WTC11 (cell line): ENCODE measurements around the gene IFI16. TPM values are rescaled to one million over a fixed set of nuclear protein-coding genes. Genes with fewer than 3 reads are reported as not detected.
"Not testable (repeated sequence)": the region's sequence is repeated elsewhere in the genome, so short reads cannot be mapped to it uniquely, and the experiment has no call there.

Experiments
- ATAC-seq: fragments of 200-7000 bp; cut with Tn5 transposase; 2 replicates; pipeline ENCODE4 v1.10.0; 2021; ENCODE audit warnings: mild to moderate bottlenecking, moderate library complexity
- CTCF ChIA-PET: fragments of 300-600 bp; sonication (Branson Sonifier 250); formaldehyde crosslinking; loops from one replicate; lab custom pipeline; 2021; ENCODE audit warnings: antibody characterized with exemption; lab: Charles Lee
- POLR2A ChIA-PET: fragments of 350-600 bp; sonication (Branson Sonifier 250); formaldehyde crosslinking; loops from one replicate; lab custom pipeline; 2021; ENCODE audit warnings: antibody characterized with exemption; lab: Charles Lee
- DNase-seq: peaks from one replicate; pipeline ENCODE4 v3.0.0; 2021; ENCODE audit warnings: low spot score
- H3K27ac Mint-ChIP-seq: 2 replicates; pipeline ENCODE4 v1.8.0; 2021; ENCODE audit warnings: mixed read lengths
- H3K27me3 Mint-ChIP-seq: 2 replicates; pipeline ENCODE4 v1.8.0; 2021; ENCODE audit warnings: low read depth, mild to moderate bottlenecking, moderate library complexity, mixed read lengths
- H3K36me3 Mint-ChIP-seq: 2 replicates; pipeline ENCODE4 v1.8.0; 2021; ENCODE audit warnings: mixed read lengths
- H3K4me1 Mint-ChIP-seq: 2 replicates; pipeline ENCODE4 v1.8.0; 2022; ENCODE audit warnings: mixed read lengths
- H3K4me3 Mint-ChIP-seq: 2 replicates; pipeline ENCODE4 v1.8.0; 2021; ENCODE audit warnings: mild to moderate bottlenecking, moderate library complexity, mixed read lengths
- H3K9me3 Mint-ChIP-seq: 2 replicates; pipeline ENCODE4 v1.8.0; 2021; ENCODE audit warnings: mixed read lengths
- FOXJ3 ChIP-seq: sonication (generic); formaldehyde crosslinking; IDR thresholded peaks from 2 replicates; pipeline ENCODE4 v1.9.0; 2021; ENCODE audit warnings: missing genetic modification reagents, mild to moderate bottlenecking, borderline replicate concordance
- FOXK1 ChIP-seq: sonication (generic); formaldehyde crosslinking; IDR thresholded peaks from 2 replicates; pipeline ENCODE4 v1.8.0; 2022; ENCODE audit warnings: mild to moderate bottlenecking, moderate library complexity, missing genetic modification reagents
- GTF2I ChIP-seq: fragments of 250-450 bp; sonication (Bioruptor Pico); conservative IDR thresholded peaks from 2 replicates; pipeline ENCODE4 v1.4.0; 2021; ENCODE audit warnings: mild to moderate bottlenecking
- HMGA2 ChIP-seq: fragments of 250-450 bp; sonication (Bioruptor Pico); IDR thresholded peaks from 2 replicates; pipeline ENCODE4 v1.4.0; 2021; ENCODE audit warnings: mild to moderate bottlenecking, moderate library complexity
- IRF2 ChIP-seq: sonication (generic); formaldehyde crosslinking; IDR thresholded peaks from 2 replicates; pipeline ENCODE4 v1.8.0; 2022; ENCODE audit warnings: low read depth, missing genetic modification reagents, borderline replicate concordance
- JAZF1 ChIP-seq: fragments of 250-450 bp; sonication (Bioruptor Pico); IDR thresholded peaks from 2 replicates; pipeline ENCODE4 v1.9.0; 2021; ENCODE audit warnings: moderate library complexity, mild to moderate bottlenecking, inconsistent platforms
- NR1H2 ChIP-seq: sonication (generic); formaldehyde crosslinking; IDR thresholded peaks from 2 replicates; pipeline ENCODE4 v1.9.0; 2021; ENCODE audit warnings: mild to moderate bottlenecking, moderate library complexity, missing genetic modification reagents
- RELA ChIP-seq: sonication (generic); formaldehyde crosslinking; IDR thresholded peaks from 2 replicates; pipeline ENCODE4 v1.8.1; 2022; ENCODE audit warnings: missing genetic modification reagents, mild to moderate bottlenecking, borderline replicate concordance
- TP53 ChIP-seq: sonication (generic); formaldehyde crosslinking; IDR thresholded peaks from 2 replicates; pipeline ENCODE4 v1.8.1; 2023; ENCODE audit warnings: mild to moderate bottlenecking, missing genetic modification reagents
- ZNF232 ChIP-seq: sonication (generic); formaldehyde crosslinking; IDR thresholded peaks from 2 replicates; pipeline ENCODE4 v1.8.0; 2022; ENCODE audit warnings: mild to moderate bottlenecking, missing genetic modification reagents
- ZNF317 ChIP-seq: sonication (generic); formaldehyde crosslinking; IDR thresholded peaks from 2 replicates; pipeline ENCODE4 v1.8.1; 2023; ENCODE audit warnings: low read depth, mild to moderate bottlenecking, moderate library complexity, missing genetic modification reagents, borderline replicate concordance
- total RNA-seq: library from RNA; stranded (reverse); gene quantifications from 3 replicates; pipeline ENCODE4 v1.2.3, GENCODE V29; 2021
- TF ChIP-seq, protein P1 (sequence below): fragments of 200-600 bp; IDR thresholded peaks from 2 replicates; pipeline ENCODE4 v1.8.0; 2022; ENCODE audit warnings: antibody characterized with exemption
- TF ChIP-seq, protein P2 (sequence below): sonication (generic); formaldehyde crosslinking; IDR thresholded peaks from 2 replicates; pipeline ENCODE4 v1.8.1; 2022; ENCODE audit warnings: low read depth, mild to moderate bottlenecking, moderate library complexity, missing genetic modification reagents, borderline replicate concordance
- TF ChIP-seq, protein P3 (sequence below): sonication (generic); formaldehyde crosslinking; IDR thresholded peaks from 2 replicates; pipeline ENCODE4 v1.8.0; 2022; ENCODE audit warnings: mild to moderate bottlenecking, missing genetic modification reagents
- TF ChIP-seq, protein P4 (sequence below): fragments of 250-450 bp; sonication (Bioruptor Pico); conservative IDR thresholded peaks from 2 replicates; pipeline ENCODE4 v1.9.0; 2021; ENCODE audit warnings: mild to moderate bottlenecking
- TF ChIP-seq, protein P5 (sequence below): sonication (generic); formaldehyde crosslinking; IDR thresholded peaks from 2 replicates; pipeline ENCODE4 v1.8.0; 2022; ENCODE audit warnings: mild to moderate bottlenecking, missing genetic modification reagents

IFI16 gene
- total RNA-seq, 1 experiment from 2014 or later: 3.2 TPM

DNA sequence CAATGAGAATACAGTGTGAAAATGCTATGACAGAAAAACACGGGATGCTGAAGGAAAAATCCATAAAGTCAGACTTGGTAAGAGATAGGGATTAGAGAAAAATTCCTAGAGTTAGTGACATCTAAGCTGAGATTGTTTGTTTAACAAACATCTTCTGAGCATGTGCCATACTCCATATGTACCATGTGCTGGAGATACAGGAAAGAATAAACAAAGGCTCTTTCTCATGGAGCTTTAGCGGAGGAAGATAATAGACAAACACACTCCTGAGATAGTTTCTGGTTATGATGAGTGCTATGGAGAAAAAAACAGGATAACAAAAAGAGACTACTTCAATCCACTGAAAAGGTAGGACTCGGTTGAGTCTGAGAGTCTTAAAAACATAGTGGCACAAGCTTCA lies 88.9 kb downstream of the IFI16 start (continued):
- TF ChIP-seq, protein P1, sequence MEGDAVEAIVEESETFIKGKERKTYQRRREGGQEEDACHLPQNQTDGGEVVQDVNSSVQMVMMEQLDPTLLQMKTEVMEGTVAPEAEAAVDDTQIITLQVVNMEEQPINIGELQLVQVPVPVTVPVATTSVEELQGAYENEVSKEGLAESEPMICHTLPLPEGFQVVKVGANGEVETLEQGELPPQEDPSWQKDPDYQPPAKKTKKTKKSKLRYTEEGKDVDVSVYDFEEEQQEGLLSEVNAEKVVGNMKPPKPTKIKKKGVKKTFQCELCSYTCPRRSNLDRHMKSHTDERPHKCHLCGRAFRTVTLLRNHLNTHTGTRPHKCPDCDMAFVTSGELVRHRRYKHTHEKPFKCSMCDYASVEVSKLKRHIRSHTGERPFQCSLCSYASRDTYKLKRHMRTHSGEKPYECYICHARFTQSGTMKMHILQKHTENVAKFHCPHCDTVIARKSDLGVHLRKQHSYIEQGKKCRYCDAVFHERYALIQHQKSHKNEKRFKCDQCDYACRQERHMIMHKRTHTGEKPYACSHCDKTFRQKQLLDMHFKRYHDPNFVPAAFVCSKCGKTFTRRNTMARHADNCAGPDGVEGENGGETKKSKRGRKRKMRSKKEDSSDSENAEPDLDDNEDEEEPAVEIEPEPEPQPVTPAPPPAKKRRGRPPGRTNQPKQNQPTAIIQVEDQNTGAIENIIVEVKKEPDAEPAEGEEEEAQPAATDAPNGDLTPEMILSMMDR: no peak
- TF ChIP-seq ZNF232 (CRISPR knock-in tag) (no peak), FOXJ3 (CRISPR knock-in tag) (no peak), IRF2 (no peak)
- TF ChIP-seq, protein P2, sequence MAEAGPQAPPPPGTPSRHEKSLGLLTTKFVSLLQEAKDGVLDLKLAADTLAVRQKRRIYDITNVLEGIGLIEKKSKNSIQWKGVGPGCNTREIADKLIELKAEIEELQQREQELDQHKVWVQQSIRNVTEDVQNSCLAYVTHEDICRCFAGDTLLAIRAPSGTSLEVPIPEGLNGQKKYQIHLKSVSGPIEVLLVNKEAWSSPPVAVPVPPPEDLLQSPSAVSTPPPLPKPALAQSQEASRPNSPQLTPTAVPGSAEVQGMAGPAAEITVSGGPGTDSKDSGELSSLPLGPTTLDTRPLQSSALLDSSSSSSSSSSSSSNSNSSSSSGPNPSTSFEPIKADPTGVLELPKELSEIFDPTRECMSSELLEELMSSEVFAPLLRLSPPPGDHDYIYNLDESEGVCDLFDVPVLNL (CRISPR knock-in tag): no peak

DNA sequence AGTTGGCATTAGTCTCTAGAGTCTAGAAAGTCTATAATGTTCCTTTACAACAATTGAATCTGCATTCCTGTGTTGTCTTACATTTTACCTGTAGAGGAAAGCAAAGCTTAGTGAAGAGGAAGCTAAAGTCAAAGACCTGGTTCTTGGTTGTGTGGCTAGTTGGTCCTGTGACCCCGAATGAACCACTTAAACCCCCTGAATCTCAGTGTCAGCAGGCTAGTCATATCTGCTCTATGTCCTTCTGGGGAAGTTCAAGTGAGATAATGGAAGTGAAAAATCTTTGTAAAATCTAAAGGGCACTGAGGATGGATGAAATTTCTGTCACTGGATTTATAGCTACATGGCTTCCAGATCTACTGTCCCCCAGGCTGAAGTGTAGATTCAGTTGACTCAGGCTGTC lies 90.9 kb downstream of the IFI16 start:
- no peaks in the 10 kb centered on the region for H3K36me3 Mint-ChIP-seq
- DNase-seq (no peak), ATAC-seq (no peak)
- no peak overlapping the region for H3K27ac Mint-ChIP-seq
- ChIA-PET POLR2A (no interaction called here), CTCF (no interaction called here)
- no peaks in the 10 kb centered on the region for H3K27me3 Mint-ChIP-seq
- TF ChIP-seq ZNF317 (CRISPR knock-in tag) (no peak), HMGA2 (CRISPR knock-in tag) (no peak), FOXK1 (no peak), JAZF1 (CRISPR knock-in tag) (no peak), IRF2 (no peak), NR1H2 (no peak), TP53 (CRISPR knock-in tag) (no peak), RELA (CRISPR knock-in tag) (no peak), GTF2I (CRISPR knock-in tag) (no peak)
- TF ChIP-seq, protein P3, sequence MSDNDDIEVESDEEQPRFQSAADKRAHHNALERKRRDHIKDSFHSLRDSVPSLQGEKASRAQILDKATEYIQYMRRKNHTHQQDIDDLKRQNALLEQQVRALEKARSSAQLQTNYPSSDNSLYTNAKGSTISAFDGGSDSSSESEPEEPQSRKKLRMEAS (CRISPR knock-in tag): no peak
- TF ChIP-seq, protein P4, sequence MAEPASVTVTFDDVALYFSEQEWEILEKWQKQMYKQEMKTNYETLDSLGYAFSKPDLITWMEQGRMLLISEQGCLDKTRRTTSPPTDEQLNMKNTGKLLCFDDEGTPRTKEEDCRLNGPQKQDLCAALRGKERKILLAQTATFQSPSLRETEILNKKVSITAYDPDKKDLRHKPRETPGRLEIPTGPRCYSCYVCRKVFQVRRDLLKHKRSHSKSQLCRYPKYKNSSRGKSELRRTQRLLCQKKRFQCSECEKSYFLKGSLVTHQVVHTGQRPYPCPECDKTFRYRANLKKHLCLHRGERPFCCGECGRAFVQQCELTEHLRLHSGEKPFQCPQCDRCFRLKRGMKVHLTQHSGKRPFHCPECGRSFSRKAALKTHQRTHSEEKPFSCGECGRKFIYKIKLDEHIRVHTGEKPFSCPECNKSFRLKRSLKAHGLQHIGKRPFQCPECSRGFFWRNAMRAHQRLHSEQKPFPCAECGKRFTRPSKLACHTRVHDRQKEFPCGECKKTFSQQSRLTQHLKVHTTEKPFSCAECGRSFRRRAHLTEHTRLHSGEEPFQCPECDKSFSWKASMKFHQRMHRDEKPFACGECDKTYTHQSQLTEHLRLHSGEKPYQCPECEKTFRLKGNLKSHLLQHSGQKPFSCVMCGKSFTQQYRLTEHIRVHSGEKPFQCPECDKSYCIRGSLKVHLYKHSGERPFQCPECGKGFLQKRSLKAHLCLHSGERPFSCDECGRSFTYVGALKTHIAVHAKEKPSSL (CRISPR knock-in tag): no peak
- TF ChIP-seq, protein P5, sequence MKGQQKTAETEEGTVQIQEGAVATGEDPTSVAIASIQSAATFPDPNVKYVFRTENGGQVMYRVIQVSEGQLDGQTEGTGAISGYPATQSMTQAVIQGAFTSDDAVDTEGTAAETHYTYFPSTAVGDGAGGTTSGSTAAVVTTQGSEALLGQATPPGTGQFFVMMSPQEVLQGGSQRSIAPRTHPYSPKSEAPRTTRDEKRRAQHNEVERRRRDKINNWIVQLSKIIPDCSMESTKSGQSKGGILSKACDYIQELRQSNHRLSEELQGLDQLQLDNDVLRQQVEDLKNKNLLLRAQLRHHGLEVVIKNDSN (CRISPR knock-in tag): no peak
- H3K4me1 Mint-ChIP-seq: peaks cover 11% of the 10 kb centered on the region
- H3K9me3 Mint-ChIP-seq: no peaks in the 10 kb centered on the region
- H3K4me3 Mint-ChIP-seq: no peak overlapping the region

DNA sequence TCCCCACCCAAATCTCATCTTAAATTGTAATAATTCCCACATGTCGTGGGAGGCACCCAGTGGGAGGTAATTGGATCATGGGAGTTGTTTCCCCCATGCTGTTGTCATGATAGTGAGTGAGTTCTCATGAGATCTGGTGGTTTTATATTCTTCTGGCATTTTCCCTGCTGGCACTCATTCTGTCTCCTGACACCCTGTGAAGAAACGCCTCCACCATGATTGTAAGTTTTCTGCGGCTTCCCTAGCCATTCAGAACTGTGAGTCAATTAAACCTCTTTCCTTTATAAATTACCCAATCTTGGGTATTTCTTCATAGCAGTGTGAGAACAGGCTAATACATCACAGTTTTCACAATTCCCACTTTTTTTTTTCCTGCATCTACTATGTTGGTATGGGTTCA lies 93.3 kb downstream of the IFI16 start:
- DNase-seq, POLR2A ChIA-PET, H3K27me3 Mint-ChIP-seq, ATAC-seq, H3K4me3 Mint-ChIP-seq, H3K9me3 Mint-ChIP-seq, H3K27ac Mint-ChIP-seq, H3K36me3 Mint-ChIP-seq: not testable (repeated sequence)
- peaks cover 11% of the 10 kb centered on the region for H3K4me1 Mint-ChIP-seq
- CTCF ChIA-PET: interaction anchor here (0.9 to 1.0 kb wide), 2 partner anchors 14 to 112 kb away, joined by 3 read pairs; no protein-coding TSS in a partner anchor

Other genes with a start within 250 kb of the IFI16 start
- not detected in 3 replicates for gene OR6N1, start 237.7 kb upstream of the IFI16 start, total RNA-seq
- not detected in 3 replicates for gene OR6N2, start 228.7 kb upstream of the IFI16 start, total RNA-seq
- gene MNDA, start 178.6 kb upstream of the IFI16 start, total RNA-seq: 0.09 TPM in 1 of 3 replicates, not detected in the others
- 0.11 TPM in 1 of 3 replicates, not detected in the others for gene PYHIN1, start 78.4 kb upstream of the IFI16 start, total RNA-seq
- gene AIM2, start 66.9 kb downstream of the IFI16 start, total RNA-seq: 1.1 to 1.6 TPM (median 1.4 TPM) in 3 replicates
- 5.1 to 5.5 TPM (median 5.3 TPM) in 3 replicates for gene CADM3, start 161.7 kb downstream of the IFI16 start, total RNA-seq
- gene ACKR1, start 195.0 kb downstream of the IFI16 start, total RNA-seq: 0.18 to 0.63 TPM (median 0.34 TPM) in 3 replicates